Measurements from ENCODE around the gene GLYATL1.

The GLYATL1 gene

GRCh38 chr11:58921778-58922390, 17.4 kb upstream of the GLYATL1 start:
- H2BK5ac ChIP-seq (ENCODE audit: low read length): no peak overlapping the region
- H3K9ac ChIP-seq (ENCODE audit: low read length): no peak overlapping the region
- no CpG with 5 or more reads among the region's 5 CpGs for WGBS (ENCODE audit: extremely low coverage, insufficient coverage, low lambda C conversion rate)
- H4K5ac ChIP-seq (ENCODE audit: low read length): no peak overlapping the region
- no peaks in the 10 kb centered on the region for H3K4me1 ChIP-seq (ENCODE audit: control insufficient read depth, low read depth, low read length)
- H3K79me1 ChIP-seq (ENCODE audit: low read length): no peaks in the 10 kb centered on the region
- no peaks in the 10 kb centered on the region for H3K27me3 ChIP-seq (ENCODE audit: insufficient read depth, low read length, poor library complexity)
- DNase-seq: no peak
- no peak overlapping the region for H3K4me2 ChIP-seq (ENCODE audit: low read length)
- H3K36me3 ChIP-seq (ENCODE audit: control insufficient read depth, insufficient read depth, low read length): no peaks in the 10 kb centered on the region
- no peak overlapping the region for H2BK15ac ChIP-seq (replicated peaks; ENCODE audit: low read depth)
- H2BK120ac ChIP-seq (ENCODE audit: low read depth, low read length): no peak overlapping the region
- no peak overlapping the region for H4K8ac ChIP-seq (ENCODE audit: low read depth, low read length)
- H3K23ac ChIP-seq (ENCODE audit: low read length): no peak overlapping the region
- no peak overlapping the region for H3K18ac ChIP-seq (ENCODE audit: low read length)
- H2AK5ac ChIP-seq (ENCODE audit: low read length): no peak overlapping the region
- H3K79me2 ChIP-seq (ENCODE audit: control insufficient read depth, insufficient read depth, low read length): no peaks in the 10 kb centered on the region
- no peak overlapping the region for H3K4me3 ChIP-seq (ENCODE audit: low read length)
- H3K27ac ChIP-seq (ENCODE audit: low read depth, low read length): no peak overlapping the region
- no peak overlapping the region for H3K56ac ChIP-seq (ENCODE audit: low read length)
- H3K4ac ChIP-seq (ENCODE audit: low read depth, low read length): no peak overlapping the region

- Histone ChIP-seq H3K18ac (ENCODE audit: low read length) (no peak overlapping the region), H2AK5ac (ENCODE audit: low read length) (no peak overlapping the region), H2BK5ac (ENCODE audit: low read length) (no peak overlapping the region), H3K79me2 (ENCODE audit: control insufficient read depth, insufficient read depth, low read length) (no peaks in the 10 kb centered on the region), H3K4ac (ENCODE audit: low read depth, low read length) (no peak overlapping the region), H3K27me3 (ENCODE audit: insufficient read depth, low read length, poor library complexity) (no peaks in the 10 kb centered on the region), H3K9ac (ENCODE audit: low read length) (no peak overlapping the region), H3K27ac (ENCODE audit: low read depth, low read length) (no peak overlapping the region), H2BK120ac (ENCODE audit: low read depth, low read length) (no peak overlapping the region), H3K4me2 (ENCODE audit: low read length) (no peak overlapping the region), H3K4me1 (ENCODE audit: control insufficient read depth, low read depth, low read length) (no peaks in the 10 kb centered on the region), H4K5ac (ENCODE audit: low read length) (no peak overlapping the region), H3K56ac (ENCODE audit: low read length) (no peak overlapping the region), H4K8ac (ENCODE audit: low read depth, low read length) (no peak overlapping the region), H2BK15ac (replicated peaks; ENCODE audit: low read depth) (no peak overlapping the region), H3K79me1 (ENCODE audit: low read length) (no peaks in the 10 kb centered on the region), H3K4me3 (ENCODE audit: low read length) (no peak overlapping the region), H3K23ac (ENCODE audit: low read length) (no peak overlapping the region), H3K36me3 (ENCODE audit: control insufficient read depth, insufficient read depth, low read length) (no peaks in the 10 kb centered on the region)
- DNase-seq: no peak
- WGBS (ENCODE audit: extremely low coverage, insufficient coverage, low lambda C conversion rate): no CpG with 5 or more reads among the region's 5 CpGs
These were observed 16.8 kb upstream of the GLYATL1 start for GRCh38 chr11:58922479-58922878.

- Histone ChIP-seq H3K4me1 (ENCODE audit: control insufficient read depth, low read depth, low read length) (no peaks in the 10 kb centered on the region), H3K27ac (ENCODE audit: low read depth, low read length) (no peak overlapping the region), H3K9ac (ENCODE audit: low read length) (peak overlapping the region; percentile 40), H3K23ac (ENCODE audit: low read length) (no peak overlapping the region), H3K4me2 (ENCODE audit: low read length) (peak overlapping the region; percentile 26), H2AK5ac (ENCODE audit: low read length) (no peak overlapping the region), H3K79me1 (ENCODE audit: low read length) (no peaks in the 10 kb centered on the region), H3K36me3 (ENCODE audit: control insufficient read depth, insufficient read depth, low read length) (no peaks in the 10 kb centered on the region), H3K4me3 (ENCODE audit: low read length) (no peak overlapping the region), H4K5ac (ENCODE audit: low read length) (no peak overlapping the region), H3K79me2 (ENCODE audit: control insufficient read depth, insufficient read depth, low read length) (no peaks in the 10 kb centered on the region), H4K8ac (ENCODE audit: low read depth, low read length) (no peak overlapping the region), H3K56ac (ENCODE audit: low read length) (peak overlapping the region; percentile 56), H2BK120ac (ENCODE audit: low read depth, low read length) (no peak overlapping the region), H2BK5ac (ENCODE audit: low read length) (no peak overlapping the region), H3K27me3 (ENCODE audit: insufficient read depth, low read length, poor library complexity) (no peaks in the 10 kb centered on the region), H3K4ac (ENCODE audit: low read depth, low read length) (no peak overlapping the region), H3K18ac (ENCODE audit: low read length) (no peak overlapping the region), H2BK15ac (replicated peaks; ENCODE audit: low read depth) (no peak overlapping the region)
- WGBS (ENCODE audit: extremely low coverage, insufficient coverage, low lambda C conversion rate): no CpG with 5 or more reads among the region's 5 CpGs
- peak; percentile 86 for DNase-seq
These were observed 15.9 kb upstream of the GLYATL1 start for GRCh38 chr11:58923300-58923788.

- H3K79me2 ChIP-seq (ENCODE audit: control insufficient read depth, insufficient read depth, low read length): no peaks in the 10 kb centered on the region
- WGBS (ENCODE audit: extremely low coverage, insufficient coverage, low lambda C conversion rate): no CpG with 5 or more reads among the region's 4 CpGs
- H4K8ac ChIP-seq (ENCODE audit: low read depth, low read length): no peak overlapping the region
- no peaks in the 10 kb centered on the region for H3K79me1 ChIP-seq (ENCODE audit: low read length)
- H3K4me2 ChIP-seq (ENCODE audit: low read length): no peak overlapping the region
- no peak overlapping the region for H2BK5ac ChIP-seq (ENCODE audit: low read length)
- H3K27me3 ChIP-seq (ENCODE audit: insufficient read depth, low read length, poor library complexity): no peaks in the 10 kb centered on the region
- no peaks in the 10 kb centered on the region for H3K36me3 ChIP-seq (ENCODE audit: control insufficient read depth, insufficient read depth, low read length)
- no peak overlapping the region for H2BK15ac ChIP-seq (replicated peaks; ENCODE audit: low read depth)
- no peak overlapping the region for H3K4me3 ChIP-seq (ENCODE audit: low read length)
- H2BK120ac ChIP-seq (ENCODE audit: low read depth, low read length): no peak overlapping the region
- H3K4ac ChIP-seq (ENCODE audit: low read depth, low read length): no peak overlapping the region
- no peak overlapping the region for H3K18ac ChIP-seq (ENCODE audit: low read length)
- DNase-seq: peak; percentile 23
- H3K9ac ChIP-seq (ENCODE audit: low read length): no peak overlapping the region
- no peak overlapping the region for H3K56ac ChIP-seq (ENCODE audit: low read length)
- H4K5ac ChIP-seq (ENCODE audit: low read length): no peak overlapping the region
- H3K4me1 ChIP-seq (ENCODE audit: control insufficient read depth, low read depth, low read length): no peaks in the 10 kb centered on the region
- no peak overlapping the region for H2AK5ac ChIP-seq (ENCODE audit: low read length)
- H3K23ac ChIP-seq (ENCODE audit: low read length): no peak overlapping the region
- no peak overlapping the region for H3K27ac ChIP-seq (ENCODE audit: low read depth, low read length)
These were observed 15.1 kb upstream of the GLYATL1 start for GRCh38 chr11:58924230-58924629.

GRCh38 chr11:58926251-58926650, 13.0 kb upstream of the GLYATL1 start:
- DNase-seq: no peak
- Histone ChIP-seq H3K27me3 (ENCODE audit: insufficient read depth, low read length, poor library complexity) (no peaks in the 10 kb centered on the region), H3K4ac (ENCODE audit: low read depth, low read length) (no peak overlapping the region), H2AK5ac (ENCODE audit: low read length) (no peak overlapping the region), H3K79me2 (ENCODE audit: control insufficient read depth, insufficient read depth, low read length) (no peaks in the 10 kb centered on the region), H3K56ac (ENCODE audit: low read length) (no peak overlapping the region), H3K36me3 (ENCODE audit: control insufficient read depth, insufficient read depth, low read length) (no peaks in the 10 kb centered on the region), H3K4me3 (ENCODE audit: low read length) (no peak overlapping the region), H3K27ac (ENCODE audit: low read depth, low read length) (no peak overlapping the region), H3K4me2 (ENCODE audit: low read length) (no peak overlapping the region), H4K8ac (ENCODE audit: low read depth, low read length) (peak overlapping the region; percentile 70), H3K79me1 (ENCODE audit: low read length) (no peaks in the 10 kb centered on the region), H2BK15ac (replicated peaks; ENCODE audit: low read depth) (no peak overlapping the region), H3K23ac (ENCODE audit: low read length) (no peak overlapping the region), H2BK120ac (ENCODE audit: low read depth, low read length) (no peak overlapping the region), H2BK5ac (ENCODE audit: low read length) (no peak overlapping the region), H4K5ac (ENCODE audit: low read length) (no peak overlapping the region), H3K9ac (ENCODE audit: low read length) (no peak overlapping the region), H3K18ac (ENCODE audit: low read length) (no peak overlapping the region), H3K4me1 (ENCODE audit: control insufficient read depth, low read depth, low read length) (no peaks in the 10 kb centered on the region)
- WGBS (ENCODE audit: extremely low coverage, insufficient coverage, low lambda C conversion rate): no CpG with 5 or more reads among the region's 5 CpGs

GRCh38 chr11:58926695-58927094, 12.6 kb upstream of the GLYATL1 start:
- Histone ChIP-seq H3K27ac (ENCODE audit: low read depth, low read length) (no peak overlapping the region), H3K79me2 (ENCODE audit: control insufficient read depth, insufficient read depth, low read length) (no peaks in the 10 kb centered on the region), H3K18ac (ENCODE audit: low read length) (no peak overlapping the region), H3K23ac (ENCODE audit: low read length) (no peak overlapping the region), H3K36me3 (ENCODE audit: control insufficient read depth, insufficient read depth, low read length) (no peaks in the 10 kb centered on the region), H2BK5ac (ENCODE audit: low read length) (no peak overlapping the region), H3K4me3 (ENCODE audit: low read length) (no peak overlapping the region), H3K4me1 (ENCODE audit: control insufficient read depth, low read depth, low read length) (no peaks in the 10 kb centered on the region), H2AK5ac (ENCODE audit: low read length) (no peak overlapping the region), H3K56ac (ENCODE audit: low read length) (no peak overlapping the region), H2BK120ac (ENCODE audit: low read depth, low read length) (no peak overlapping the region), H3K4me2 (ENCODE audit: low read length) (no peak overlapping the region), H3K4ac (ENCODE audit: low read depth, low read length) (no peak overlapping the region), H4K5ac (ENCODE audit: low read length) (no peak overlapping the region), H3K79me1 (ENCODE audit: low read length) (no peaks in the 10 kb centered on the region), H3K9ac (ENCODE audit: low read length) (no peak overlapping the region), H4K8ac (ENCODE audit: low read depth, low read length) (no peak overlapping the region), H3K27me3 (ENCODE audit: insufficient read depth, low read length, poor library complexity) (no peaks in the 10 kb centered on the region), H2BK15ac (replicated peaks; ENCODE audit: low read depth) (no peak overlapping the region)
- no peak for DNase-seq
- no CpG with 5 or more reads among the region's 1 CpG for WGBS (ENCODE audit: extremely low coverage, insufficient coverage, low lambda C conversion rate)

Data from mesendoderm (in vitro differentiated cells).